GM18508 (cell line): ENCODE results near the gene CSF2.

Source experiments
- ATAC-seq: cut with Tn5 transposase; IDR thresholded peaks from one replicate; pipeline ENCODE4 v1.9.1; 2021; ENCODE audit warnings: moderate number of reproducible peaks; ENCODE audit not compliant: insufficient read depth, unreplicated experiment

The CSF2 gene

GRCh38 chr5:132054031-132054696 lies 19.4 kb upstream of the CSF2 start:
- ATAC-seq, result no peak

- no peak for ATAC-seq
Observed at GRCh38 chr5:132054697-132055440, 18.7 kb upstream of the CSF2 start.

GRCh38 chr5:132055441-132055807 lies 18.2 kb upstream of the CSF2 start:
- no peak for ATAC-seq

GRCh38 chr5:132055808-132056609 lies 17.6 kb upstream of the CSF2 start:
- ATAC-seq, result no peak

- ATAC-seq, result no peak
Observed at GRCh38 chr5:132056610-132057497, 16.7 kb upstream of the CSF2 start.

GRCh38 chr5:132057498-132058255 lies 15.9 kb upstream of the CSF2 start:
- ATAC-seq, result no peak

- ATAC-seq, result no peak
Observed at GRCh38 chr5:132058646-132059042, 14.9 kb upstream of the CSF2 start.

GRCh38 chr5:132059043-132059695 lies 14.4 kb upstream of the CSF2 start:
- ATAC-seq, result no peak

- no peak for ATAC-seq
Observed at GRCh38 chr5:132059696-132060500, 13.7 kb upstream of the CSF2 start.

GRCh38 chr5:132060501-132061161 lies 13.0 kb upstream of the CSF2 start, which contains the start of gene IL3:
TSS of gene IL3 (plus strand) at chr5:132060655. CDS start at chr5:132060707, 52 bp downstream.
- no peak for ATAC-seq

GRCh38 chr5:132063090-132063911 lies 10.3 kb upstream of the CSF2 start:
- ATAC-seq, result no peak

GRCh38 chr5:132064140-132064539 lies 9.4 kb upstream of the CSF2 start:
- ATAC-seq, result no peak

- peak; percentile 63 for ATAC-seq
Observed at GRCh38 chr5:132064738-132065331, 8.8 kb upstream of the CSF2 start.

GRCh38 chr5:132065351-132065937 lies 8.1 kb upstream of the CSF2 start:
- no peak for ATAC-seq

- ATAC-seq, result no peak
Observed at GRCh38 chr5:132065951-132066701, 7.5 kb upstream of the CSF2 start.
